ENCODE results near the gene STAT5A.

- TF ChIP-seq GATA2 (IDR thresholded peaks at IDR 0.05; ENCODE audit: low read depth, low read length): no peak
- TF ChIP-seq GATA3 (IDR thresholded peaks at IDR 0.05; ENCODE audit: low read depth, low read length): no peak
These were observed 17.1 kb upstream of the STAT5A start for GRCh38 chr17:42271006-42271778.
